Measurements from ENCODE around the gene SLC24A4. TPM values are rescaled to one million over a fixed set of nuclear protein-coding genes. Genes with fewer than 3 reads are reported as not detected.

Gene SLC24A4
- total RNA-seq, 1 donor from 2014 or later = not detected

DNA sequence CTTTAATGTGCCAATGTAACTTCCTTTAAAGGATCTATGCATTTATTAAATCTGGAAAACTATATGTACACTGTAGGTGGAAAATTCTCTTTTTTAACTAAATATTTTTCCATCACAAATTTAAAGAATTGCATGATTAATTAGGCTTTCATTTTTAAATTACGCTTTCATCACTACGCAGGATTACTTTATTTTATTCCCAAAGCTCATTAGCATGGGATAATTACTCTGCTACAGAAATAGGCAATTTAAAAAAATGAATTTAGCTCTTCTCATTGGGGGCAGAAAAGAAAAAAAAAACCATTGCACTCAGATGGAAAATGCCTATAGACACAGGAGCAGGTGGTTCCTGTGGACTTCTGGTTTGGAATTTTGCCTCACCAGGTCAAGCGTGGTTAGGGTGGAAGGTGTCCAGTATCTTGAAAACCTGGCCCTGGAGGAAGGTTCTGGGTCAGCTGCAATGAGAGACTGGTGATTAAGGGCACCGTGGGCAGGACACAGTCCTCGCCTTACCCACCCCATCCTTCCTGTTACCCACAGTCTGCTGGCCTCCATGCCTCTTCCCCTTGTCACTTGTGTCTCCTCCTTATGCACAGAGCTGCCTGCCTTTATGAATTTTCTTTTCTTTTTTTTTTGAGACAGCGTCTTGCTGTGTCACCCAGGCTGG lies 173.4 kb downstream of the SLC24A4 start:
- TF ChIP-seq, protein P1, sequence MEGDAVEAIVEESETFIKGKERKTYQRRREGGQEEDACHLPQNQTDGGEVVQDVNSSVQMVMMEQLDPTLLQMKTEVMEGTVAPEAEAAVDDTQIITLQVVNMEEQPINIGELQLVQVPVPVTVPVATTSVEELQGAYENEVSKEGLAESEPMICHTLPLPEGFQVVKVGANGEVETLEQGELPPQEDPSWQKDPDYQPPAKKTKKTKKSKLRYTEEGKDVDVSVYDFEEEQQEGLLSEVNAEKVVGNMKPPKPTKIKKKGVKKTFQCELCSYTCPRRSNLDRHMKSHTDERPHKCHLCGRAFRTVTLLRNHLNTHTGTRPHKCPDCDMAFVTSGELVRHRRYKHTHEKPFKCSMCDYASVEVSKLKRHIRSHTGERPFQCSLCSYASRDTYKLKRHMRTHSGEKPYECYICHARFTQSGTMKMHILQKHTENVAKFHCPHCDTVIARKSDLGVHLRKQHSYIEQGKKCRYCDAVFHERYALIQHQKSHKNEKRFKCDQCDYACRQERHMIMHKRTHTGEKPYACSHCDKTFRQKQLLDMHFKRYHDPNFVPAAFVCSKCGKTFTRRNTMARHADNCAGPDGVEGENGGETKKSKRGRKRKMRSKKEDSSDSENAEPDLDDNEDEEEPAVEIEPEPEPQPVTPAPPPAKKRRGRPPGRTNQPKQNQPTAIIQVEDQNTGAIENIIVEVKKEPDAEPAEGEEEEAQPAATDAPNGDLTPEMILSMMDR (conservative IDR thresholded peaks at IDR 0.05; ENCODE audit: low read depth, low read length) = no peak
- no peak overlapping the region for H3K4me3 ChIP-seq (ENCODE audit: low read depth, low read length)
- no peak for DNase-seq (ENCODE audit: low read depth)

GRCh38 chr14:92497391-92497790 lies 174.4 kb downstream of the SLC24A4 start:
- TF ChIP-seq, protein P1 (conservative IDR thresholded peaks at IDR 0.05; ENCODE audit: low read depth, low read length) = no peak
- no peak for DNase-seq (ENCODE audit: low read depth)
- H3K4me3 ChIP-seq (ENCODE audit: low read depth, low read length) = no peak overlapping the region

- H3K4me3 ChIP-seq (ENCODE audit: low read depth, low read length) = no peak overlapping the region
- TF ChIP-seq, protein P1 (conservative IDR thresholded peaks at IDR 0.05; ENCODE audit: low read depth, low read length) = no peak
- no peak for DNase-seq (ENCODE audit: low read depth)
Measured at GRCh38 chr14:92499234-92499633, 176.3 kb downstream of the SLC24A4 start.

DNA sequence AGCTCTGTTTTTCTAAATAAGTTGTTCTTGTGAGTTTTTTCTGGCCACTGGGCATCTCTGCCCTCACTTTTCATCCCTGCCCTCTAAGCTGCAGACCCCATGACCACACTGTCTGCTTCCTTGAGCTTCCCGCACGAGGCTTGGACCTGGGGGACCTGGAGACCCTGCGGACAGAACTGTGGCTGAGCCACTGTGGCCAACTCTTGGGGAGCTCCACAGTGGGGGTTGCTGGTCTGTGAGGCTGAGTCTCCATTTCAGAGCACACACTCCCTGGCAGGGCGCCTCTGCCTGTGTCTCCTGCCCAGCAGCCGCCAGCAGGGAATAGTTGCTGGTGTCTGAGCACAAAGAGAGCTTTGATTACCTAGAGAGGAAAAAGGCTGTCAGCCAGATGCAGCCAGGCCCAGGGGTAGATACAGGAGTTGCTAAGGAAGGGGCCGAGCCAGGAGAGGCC lies 177.6 kb downstream of the SLC24A4 start:
- no peak overlapping the region for H3K4me3 ChIP-seq (ENCODE audit: low read depth, low read length)
- no peak for DNase-seq (ENCODE audit: low read depth)
- TF ChIP-seq, protein P1 (conservative IDR thresholded peaks at IDR 0.05; ENCODE audit: low read depth, low read length) = no peak

- TF ChIP-seq, protein P1 (conservative IDR thresholded peaks at IDR 0.05; ENCODE audit: low read depth, low read length) = no peak
- H3K4me3 ChIP-seq (ENCODE audit: low read depth, low read length) = no peak overlapping the region
- no peak for DNase-seq (ENCODE audit: low read depth)
Measured at GRCh38 chr14:92501891-92502351, 179.0 kb downstream of the SLC24A4 start.

DNA sequence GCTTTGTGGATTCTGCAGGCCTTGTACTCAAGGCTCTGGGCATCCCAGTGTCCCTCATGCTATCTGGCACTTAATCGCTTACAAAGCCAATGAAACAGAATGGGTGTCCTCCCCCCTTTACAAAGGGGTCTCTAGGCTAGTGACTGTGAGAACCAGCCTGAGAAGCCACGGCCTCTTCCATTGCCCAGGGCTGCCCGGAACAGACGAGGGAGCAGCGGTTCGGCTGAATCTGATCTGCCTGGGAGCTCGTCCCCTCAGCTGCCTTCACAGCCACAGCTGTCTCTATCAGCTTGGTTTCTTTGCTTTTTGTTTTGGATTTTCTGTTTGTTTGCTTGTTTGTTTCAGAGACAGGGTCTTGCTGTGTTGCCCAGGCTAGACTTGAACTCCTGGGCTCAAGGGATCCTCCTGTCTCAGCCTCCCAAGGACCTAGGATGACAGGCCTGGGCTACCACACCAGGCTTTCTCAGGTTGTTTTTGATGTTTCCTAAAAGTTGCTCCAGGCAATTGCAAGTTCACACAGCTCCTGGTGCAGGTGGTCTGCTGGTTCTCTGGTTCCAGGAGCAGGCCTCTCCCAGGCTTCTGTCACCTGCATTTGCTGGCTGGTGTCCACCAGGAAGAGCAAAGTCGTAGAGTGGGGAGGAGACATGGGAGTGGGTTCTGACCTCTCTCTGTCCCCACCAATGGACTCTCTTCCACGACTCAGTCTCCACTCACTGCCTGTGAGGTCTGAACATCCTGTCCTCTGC lies 179.7 kb downstream of the SLC24A4 start:
- TF ChIP-seq, protein P1 (conservative IDR thresholded peaks at IDR 0.05; ENCODE audit: low read depth, low read length) = no peak
- DNase-seq (ENCODE audit: low read depth) = no peak
- no peak overlapping the region for H3K4me3 ChIP-seq (ENCODE audit: low read depth, low read length)

All from epithelial cell of proximal tubule (primary cell).